Calu3 (cell line): ENCODE data around the gene DGKD. TPM values are rescaled to one million over a fixed set of nuclear protein-coding genes. Genes with fewer than 3 reads are reported as not detected.
A peak's percentile ranks its signal among the peaks of the same experiment; 100 is the strongest.

Source experiments
- BruUV-seq: library from RNA; stranded (reverse); fragments of 400-500 nt; replicated peaks from 2 replicates; lab custom pipeline; 2021; lab: Mats Ljungman, UMichigan
- CTCF ChIA-PET: fragments of 300-600 bp; sonication (Branson Sonifier 250); formaldehyde crosslinking; loops from one replicate; lab custom pipeline; 2022; ENCODE audit warnings: antibody characterized with exemption; lab: Charles Lee
- DNase-seq: peaks from one replicate; pipeline ENCODE4 v3.0.0; 2022
- H3K27ac Mint-ChIP-seq: one replicate; pipeline ENCODE4 v1.8.0; 2022; ENCODE audit warnings: mixed read lengths; ENCODE audit not compliant: unreplicated experiment
- H3K27me3 Mint-ChIP-seq: one replicate; pipeline ENCODE4 v1.8.0; 2022; ENCODE audit warnings: mixed read lengths; ENCODE audit not compliant: unreplicated experiment
- H3K36me3 Mint-ChIP-seq: one replicate; pipeline ENCODE4 v1.8.0; 2022; ENCODE audit warnings: mild to moderate bottlenecking, moderate library complexity, mixed read lengths; ENCODE audit not compliant: insufficient read depth, unreplicated experiment
- H3K4me1 Mint-ChIP-seq: one replicate; pipeline ENCODE4 v1.8.0; 2022; ENCODE audit warnings: mild to moderate bottlenecking, low read depth, mixed read lengths; ENCODE audit not compliant: unreplicated experiment
- H3K4me3 Mint-ChIP-seq: one replicate; pipeline ENCODE4 v1.8.0; 2022; ENCODE audit warnings: mild to moderate bottlenecking, low read depth, moderate library complexity, mixed read lengths; ENCODE audit not compliant: unreplicated experiment
- H3K9me3 Mint-ChIP-seq: one replicate; pipeline ENCODE4 v1.8.0; 2022; ENCODE audit warnings: low read depth, mixed read lengths; ENCODE audit not compliant: unreplicated experiment
- intact Hi-C: fragments of 100-400 bp; cut with micrococcal nuclease; formaldehyde crosslinking; loops from one replicate; pipeline ENCODE4 v1.10.0; 2022; ENCODE audit not compliant: unreplicated experiment
- total RNA-seq: library from RNA; stranded (reverse); gene quantifications from 2 replicates; pipeline ENCODE4 v1.2.3, GENCODE V29; 2022
- TF ChIP-seq, protein P1 (sequence below): fragments of 200-600 bp; IDR thresholded peaks from one replicate; pipeline ENCODE4 v1.8.0; 2022; ENCODE audit warnings: antibody characterized with exemption; ENCODE audit not compliant: unreplicated experiment

Gene DGKD
- total RNA-seq, 1 experiment from 2014 or later: 26.5 TPM

DNA sequence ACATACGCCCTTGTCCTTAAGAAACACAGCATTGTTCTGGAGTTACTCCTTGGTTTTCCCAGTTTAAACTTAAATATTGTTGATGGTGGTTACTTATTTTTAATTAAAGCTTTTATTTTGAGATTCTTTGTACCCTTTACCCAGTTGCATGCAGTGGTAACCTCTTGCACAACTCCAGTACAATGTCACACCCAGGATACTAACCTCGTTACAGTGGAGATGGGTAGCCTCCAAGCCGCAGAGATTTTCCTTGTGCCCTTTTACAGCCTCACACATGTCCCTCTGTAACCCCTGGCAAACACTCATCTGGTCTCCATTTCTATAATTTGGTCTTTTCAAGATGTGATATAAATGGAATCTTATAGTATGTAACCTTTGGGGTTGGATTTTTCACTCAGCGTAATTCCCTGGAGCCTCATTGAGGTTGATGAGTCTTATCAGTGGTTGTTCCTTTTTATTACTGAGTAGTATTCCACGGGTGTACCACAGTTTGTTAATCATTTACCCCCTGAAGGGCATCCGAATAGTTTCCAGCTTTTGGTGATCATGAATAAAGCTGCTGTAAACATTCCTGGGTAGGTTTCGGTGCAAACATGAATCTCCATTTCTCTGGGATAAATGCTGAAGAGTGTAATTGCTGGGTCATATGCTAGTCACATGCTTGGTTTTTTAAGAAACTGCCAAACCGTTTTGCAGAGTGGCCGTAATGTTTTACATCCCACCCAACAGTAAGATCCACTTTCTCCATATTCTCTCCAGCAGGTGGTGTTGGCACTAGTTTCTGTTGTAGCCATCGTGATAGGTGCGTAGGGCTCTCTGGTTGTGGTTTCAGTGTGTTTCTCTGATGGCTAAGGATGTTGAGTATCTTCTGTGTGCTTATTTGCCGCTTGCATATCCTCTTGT, 68.6 kb downstream of the DGKD start:
- peak overlapping the region; percentile 84 for H3K27ac Mint-ChIP-seq
- peaks cover 53% of the 10 kb centered on the region for H3K4me1 Mint-ChIP-seq
- peaks cover 8% of the 10 kb centered on the region for H3K9me3 Mint-ChIP-seq
- H3K4me3 Mint-ChIP-seq: peak overlapping the region; percentile 60
- BruUV-seq: TSS peak; percentile 93
- DNase-seq: no peak
- TF ChIP-seq, protein P1, sequence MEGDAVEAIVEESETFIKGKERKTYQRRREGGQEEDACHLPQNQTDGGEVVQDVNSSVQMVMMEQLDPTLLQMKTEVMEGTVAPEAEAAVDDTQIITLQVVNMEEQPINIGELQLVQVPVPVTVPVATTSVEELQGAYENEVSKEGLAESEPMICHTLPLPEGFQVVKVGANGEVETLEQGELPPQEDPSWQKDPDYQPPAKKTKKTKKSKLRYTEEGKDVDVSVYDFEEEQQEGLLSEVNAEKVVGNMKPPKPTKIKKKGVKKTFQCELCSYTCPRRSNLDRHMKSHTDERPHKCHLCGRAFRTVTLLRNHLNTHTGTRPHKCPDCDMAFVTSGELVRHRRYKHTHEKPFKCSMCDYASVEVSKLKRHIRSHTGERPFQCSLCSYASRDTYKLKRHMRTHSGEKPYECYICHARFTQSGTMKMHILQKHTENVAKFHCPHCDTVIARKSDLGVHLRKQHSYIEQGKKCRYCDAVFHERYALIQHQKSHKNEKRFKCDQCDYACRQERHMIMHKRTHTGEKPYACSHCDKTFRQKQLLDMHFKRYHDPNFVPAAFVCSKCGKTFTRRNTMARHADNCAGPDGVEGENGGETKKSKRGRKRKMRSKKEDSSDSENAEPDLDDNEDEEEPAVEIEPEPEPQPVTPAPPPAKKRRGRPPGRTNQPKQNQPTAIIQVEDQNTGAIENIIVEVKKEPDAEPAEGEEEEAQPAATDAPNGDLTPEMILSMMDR: no peak
- CTCF ChIA-PET: interaction anchor here (0.6 to 1.3 kb wide), 4 partner anchors 9 to 283 kb away, joined by 3 to 6 read pairs (median 6); no protein-coding TSS in a partner anchor
- peaks cover 25% of the 10 kb centered on the region for H3K36me3 Mint-ChIP-seq
- intact Hi-C loops: no loop called here
- H3K27me3 Mint-ChIP-seq: no peaks in the 10 kb centered on the region

DNA sequence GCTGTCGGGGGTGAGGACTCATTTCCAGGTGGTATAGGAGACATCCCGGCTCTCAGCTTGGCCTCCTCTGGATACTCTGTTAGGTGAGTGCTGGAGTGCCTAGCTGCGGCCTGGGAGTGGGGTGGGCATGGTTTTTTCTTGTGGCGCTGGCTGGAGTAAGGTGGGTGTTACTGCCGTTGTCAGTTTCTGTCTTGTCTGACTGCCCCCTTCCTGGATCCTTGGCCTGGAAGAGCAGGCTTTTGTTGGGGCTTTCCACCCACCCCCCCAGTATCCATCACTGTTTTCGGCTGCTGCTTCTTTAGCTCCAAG, 69.2 kb downstream of the DGKD start:
- TF ChIP-seq, protein P1: no peak
- peaks cover 53% of the 10 kb centered on the region for H3K4me1 Mint-ChIP-seq
- BruUV-seq: no TSS peak
- no peak for DNase-seq
- intact Hi-C loops: no loop called here
- H3K36me3 Mint-ChIP-seq: peaks cover 28% of the 10 kb centered on the region
- H3K4me3 Mint-ChIP-seq: no peak overlapping the region
- CTCF ChIA-PET: no interaction called here
- no peaks in the 10 kb centered on the region for H3K27me3 Mint-ChIP-seq
- H3K9me3 Mint-ChIP-seq: peaks cover 8% of the 10 kb centered on the region
- H3K27ac Mint-ChIP-seq: peak overlapping the region; percentile 84

DNA sequence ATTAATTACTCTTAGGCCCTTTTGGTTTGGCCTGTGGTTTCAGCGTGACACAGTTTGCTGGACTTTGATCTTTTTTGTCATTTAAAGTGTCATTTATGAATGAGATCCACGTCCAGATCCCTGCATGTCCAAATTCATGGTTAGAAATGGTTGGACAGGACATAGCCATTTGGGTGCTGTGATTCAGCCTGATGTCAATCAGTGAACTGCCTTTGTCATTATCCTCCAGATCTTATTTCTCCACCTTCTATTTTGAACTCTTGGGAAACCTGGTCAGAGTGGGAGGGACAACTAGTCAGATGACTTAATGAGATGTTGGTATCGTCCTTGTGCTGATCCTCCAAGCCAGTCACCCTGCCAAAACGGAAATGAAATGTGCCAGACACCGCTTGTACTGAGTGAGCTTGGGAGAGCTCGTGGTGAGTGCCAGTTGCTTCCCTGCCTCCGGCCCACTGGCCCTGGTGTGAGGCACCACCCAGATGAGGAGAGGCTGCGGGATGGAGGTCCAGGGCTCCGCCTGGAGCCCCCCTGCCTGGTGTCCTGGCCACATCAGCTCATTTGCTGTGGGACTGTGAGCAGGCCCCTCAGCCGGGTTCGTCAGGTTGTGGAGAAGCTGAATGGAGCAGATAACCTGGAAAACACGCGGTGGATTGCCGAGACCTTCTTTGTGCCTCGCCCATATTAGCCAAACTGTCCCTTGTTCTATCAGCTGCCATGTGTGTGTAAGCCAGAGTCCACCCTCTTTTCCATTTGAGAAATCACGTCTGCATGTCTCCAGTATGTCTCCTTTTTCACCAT, 70.1 kb downstream of the DGKD start:
- no peak for DNase-seq
- Mint-ChIP-seq H3K36me3 (peaks cover 28% of the 10 kb centered on the region), H3K27ac (peak overlapping the region; percentile 84), H3K4me3 (no peak overlapping the region), H3K27me3 (no peaks in the 10 kb centered on the region), H3K9me3 (peaks cover 8% of the 10 kb centered on the region), H3K4me1 (peaks cover 53% of the 10 kb centered on the region)
- intact Hi-C loops: no loop called here
- BruUV-seq: no TSS peak
- TF ChIP-seq, protein P1: no peak
- CTCF ChIA-PET: no interaction called here

DNA sequence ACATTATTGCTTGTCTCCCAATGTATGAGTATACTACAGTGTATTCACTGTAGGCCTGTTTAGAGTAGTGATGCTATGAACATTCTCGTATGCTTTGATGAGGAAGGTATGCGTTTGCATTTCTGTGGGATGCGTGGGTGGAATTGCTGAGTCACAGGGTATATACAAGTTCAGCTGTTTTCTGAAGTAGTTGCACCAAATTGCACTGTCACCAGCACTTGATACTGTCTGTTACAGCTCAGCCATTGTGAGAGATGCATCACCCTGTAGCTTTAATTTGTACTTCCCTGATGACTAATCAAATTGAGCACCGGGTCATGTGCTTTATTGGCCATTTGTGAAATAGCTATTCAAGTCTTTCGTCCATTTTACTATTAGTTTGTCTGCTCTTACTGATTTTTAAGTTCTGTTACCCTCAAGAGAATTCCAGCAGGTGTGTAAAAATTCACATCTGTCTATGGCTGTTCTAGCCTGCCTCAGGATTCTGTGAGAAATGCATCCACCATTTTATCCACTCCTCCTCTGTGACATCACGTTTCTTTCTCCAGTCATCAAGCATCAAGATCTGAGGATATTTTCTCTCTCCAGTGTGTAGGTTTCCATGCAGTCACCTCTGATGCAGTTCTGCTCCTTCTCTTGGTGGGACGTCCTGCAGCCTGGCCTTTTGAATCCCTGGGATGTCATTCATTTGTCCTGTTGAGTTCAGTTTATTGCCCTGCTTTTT, 72.5 kb downstream of the DGKD start:
- no peak overlapping the region for H3K27ac Mint-ChIP-seq
- H3K4me1 Mint-ChIP-seq: peaks cover 46% of the 10 kb centered on the region
- no peaks in the 10 kb centered on the region for H3K27me3 Mint-ChIP-seq
- TF ChIP-seq, protein P1: no peak
- no peak overlapping the region for H3K4me3 Mint-ChIP-seq
- DNase-seq: no peak
- intact Hi-C loops: no loop called here
- H3K36me3 Mint-ChIP-seq: peaks cover 28% of the 10 kb centered on the region
- CTCF ChIA-PET: interaction anchor here (0.6 kb wide), 1 partner anchor 128 kb away, joined by 4 read pairs; no protein-coding TSS in a partner anchor
- no TSS peak for BruUV-seq
- peaks cover 8% of the 10 kb centered on the region for H3K9me3 Mint-ChIP-seq
